Esophagus squamous epithelium (tissue), 5 donors: Measurements from ENCODE around the gene ZBTB38. TPM values are rescaled to one million over a fixed set of nuclear protein-coding genes. Genes with fewer than 3 reads are reported as not detected.

Source experiments
- DNase-seq: peaks from one replicate; lab custom pipeline; 2025; lab: John Stamatoyannopoulos, UW
- H3K27ac ChIP-seq, 4 donors: fragments of 200-600 bp; sonication (generic); one replicate each; pipeline ENCODE4 v1.5.1; 2016 to 2019; ENCODE audit warnings: mild to moderate bottlenecking in 1 of 4
- H3K27me3 ChIP-seq, 4 donors: fragments of 200-600 bp; sonication (generic); 1 replicate in 3 of 4; 2 replicates in 1 of 4; pipeline versions ENCODE4 v1.5.1 to v1.6.0; 2017 to 2021; ENCODE audit warnings: antibody characterized with exemption in 1 of 4
- H3K36me3 ChIP-seq, 3 donors: fragments of 200-600 bp; sonication (generic); one replicate each; pipeline ENCODE4 v1.5.1; 2016 to 2019
- H3K4me1 ChIP-seq, 3 donors: fragments of 200-600 bp; sonication (generic); one replicate each; pipeline ENCODE4 v1.5.1; 2017 to 2019
- H3K4me3 ChIP-seq, 4 donors: fragments of 200-600 bp; sonication (generic); 1 replicate in 3 of 4; 2 replicates in 1 of 4; pipeline ENCODE4 v1.5.1; 2016 to 2019; ENCODE audit warnings: mild to moderate bottlenecking in 2 of 4, moderate library complexity in 1 of 4
- H3K9me3 ChIP-seq, 3 donors: fragments of 200-600 bp; sonication (generic); one replicate each; pipeline ENCODE4 v1.5.1; 2016 to 2019
- POLR2A ChIP-seq, 4 donors: fragments of 450-650 bp; IDR thresholded peaks; one replicate each; pipeline ENCODE4 v1.6.1; 2017; ENCODE audit warnings: antibody characterized with exemption in 4 of 4, mild to moderate bottlenecking in 4 of 4, moderate library complexity in 3 of 4
- WGBS, 2 donors: methylation state at CpG; one replicate each; pipeline ENCODE4 v1.1.5; 2018; 5-methylcytosine and 5-hydroxymethylcytosine counted together
- intact Hi-C: fragments of 100-400 bp; cut with DNase I; formaldehyde crosslinking; loops from one replicate; pipeline ENCODE4 v1.15.0; 2022
- total RNA-seq, 4 donors: library from RNA; depleted of rRNA; stranded (reverse); fragments of >200 nt; gene quantifications; one replicate each; pipeline ENCODE4 v1.1.0, GENCODE V29; 2016
- TF ChIP-seq, protein P1 (sequence below), 6 experiments: fragments of 450-650 bp in 4 of 6; fragments of 200-600 bp in 2 of 6; sonication (generic) in 2 of 6; IDR thresholded peaks; one replicate each; pipeline ENCODE4 v1.5.1; 2016 to 2019; ENCODE audit warnings: antibody characterized with exemption in 6 of 6, mild to moderate bottlenecking in 4 of 6, moderate library complexity in 4 of 6
- donor health status: DM: yes; HTN: yes; CAD: no.

The ZBTB38 gene, protein sequence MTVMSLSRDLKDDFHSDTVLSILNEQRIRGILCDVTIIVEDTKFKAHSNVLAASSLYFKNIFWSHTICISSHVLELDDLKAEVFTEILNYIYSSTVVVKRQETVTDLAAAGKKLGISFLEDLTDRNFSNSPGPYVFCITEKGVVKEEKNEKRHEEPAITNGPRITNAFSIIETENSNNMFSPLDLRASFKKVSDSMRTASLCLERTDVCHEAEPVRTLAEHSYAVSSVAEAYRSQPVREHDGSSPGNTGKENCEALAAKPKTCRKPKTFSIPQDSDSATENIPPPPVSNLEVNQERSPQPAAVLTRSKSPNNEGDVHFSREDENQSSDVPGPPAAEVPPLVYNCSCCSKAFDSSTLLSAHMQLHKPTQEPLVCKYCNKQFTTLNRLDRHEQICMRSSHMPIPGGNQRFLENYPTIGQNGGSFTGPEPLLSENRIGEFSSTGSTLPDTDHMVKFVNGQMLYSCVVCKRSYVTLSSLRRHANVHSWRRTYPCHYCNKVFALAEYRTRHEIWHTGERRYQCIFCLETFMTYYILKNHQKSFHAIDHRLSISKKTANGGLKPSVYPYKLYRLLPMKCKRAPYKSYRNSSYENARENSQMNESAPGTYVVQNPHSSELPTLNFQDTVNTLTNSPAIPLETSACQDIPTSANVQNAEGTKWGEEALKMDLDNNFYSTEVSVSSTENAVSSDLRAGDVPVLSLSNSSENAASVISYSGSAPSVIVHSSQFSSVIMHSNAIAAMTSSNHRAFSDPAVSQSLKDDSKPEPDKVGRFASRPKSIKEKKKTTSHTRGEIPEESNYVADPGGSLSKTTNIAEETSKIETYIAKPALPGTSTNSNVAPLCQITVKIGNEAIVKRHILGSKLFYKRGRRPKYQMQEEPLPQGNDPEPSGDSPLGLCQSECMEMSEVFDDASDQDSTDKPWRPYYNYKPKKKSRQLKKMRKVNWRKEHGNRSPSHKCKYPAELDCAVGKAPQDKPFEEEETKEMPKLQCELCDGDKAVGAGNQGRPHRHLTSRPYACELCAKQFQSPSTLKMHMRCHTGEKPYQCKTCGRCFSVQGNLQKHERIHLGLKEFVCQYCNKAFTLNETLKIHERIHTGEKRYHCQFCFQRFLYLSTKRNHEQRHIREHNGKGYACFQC (N-terminal part only)
- total RNA-seq = 10 to 100 TPM; 15.6 to 54.4 (median 33.1) TPM

DNA sequence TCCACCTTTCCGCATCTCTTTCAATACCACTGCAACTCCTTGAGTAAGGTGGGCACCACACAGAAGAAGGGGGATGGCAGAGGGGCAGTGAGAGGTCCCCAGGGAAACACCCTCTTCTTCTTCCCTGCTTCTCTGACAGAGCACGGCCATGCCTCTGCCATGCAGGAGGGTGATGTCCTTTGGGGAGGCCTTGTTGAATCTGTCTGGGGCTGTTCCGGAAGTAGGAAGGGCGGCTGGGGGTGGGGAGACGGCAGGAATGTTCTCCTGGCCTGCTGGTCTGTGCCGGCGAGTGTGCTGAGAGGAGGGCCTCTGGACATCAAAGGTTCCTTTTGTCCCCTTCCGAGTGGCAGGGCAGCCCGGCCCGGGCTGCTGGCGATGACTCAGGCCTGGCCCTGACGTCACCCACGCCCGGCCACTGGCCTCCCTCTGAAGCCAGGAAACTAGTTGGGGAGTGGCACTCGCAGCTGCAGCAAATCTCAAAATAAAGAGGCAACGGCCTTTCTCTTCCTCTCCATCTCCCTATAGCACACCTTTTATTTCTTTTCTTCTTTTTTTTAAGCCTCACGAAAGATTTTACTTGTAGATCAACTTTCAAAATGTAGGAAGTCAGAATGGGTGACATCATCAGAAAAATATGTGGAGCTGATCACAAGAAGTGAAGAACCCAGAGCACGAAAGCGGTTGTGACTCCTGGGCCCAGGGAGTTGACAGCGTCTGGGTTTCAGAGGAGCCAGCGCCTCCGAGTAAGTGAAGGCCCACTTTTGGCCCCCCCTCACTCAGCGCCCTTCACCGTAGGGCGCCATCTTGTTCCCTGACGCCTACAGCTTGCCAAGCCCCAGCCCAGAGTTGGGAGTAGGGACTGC lies at the start of gene ZBTB38:
TSS of gene ZBTB38 (plus strand) at position 443 of the 863 bp plus-strand sequence. CDS start 73,885 bp downstream, outside the sequence.
- peak within 1 kb of the TSS; percentile 75 to 96 (median 84) for H3K27ac ChIP-seq
- peak within 1 kb of the TSS in 3 of 4 donors; percentile 10 to 51 (median 30) for H3K4me3 ChIP-seq
- TF ChIP-seq, protein P1, sequence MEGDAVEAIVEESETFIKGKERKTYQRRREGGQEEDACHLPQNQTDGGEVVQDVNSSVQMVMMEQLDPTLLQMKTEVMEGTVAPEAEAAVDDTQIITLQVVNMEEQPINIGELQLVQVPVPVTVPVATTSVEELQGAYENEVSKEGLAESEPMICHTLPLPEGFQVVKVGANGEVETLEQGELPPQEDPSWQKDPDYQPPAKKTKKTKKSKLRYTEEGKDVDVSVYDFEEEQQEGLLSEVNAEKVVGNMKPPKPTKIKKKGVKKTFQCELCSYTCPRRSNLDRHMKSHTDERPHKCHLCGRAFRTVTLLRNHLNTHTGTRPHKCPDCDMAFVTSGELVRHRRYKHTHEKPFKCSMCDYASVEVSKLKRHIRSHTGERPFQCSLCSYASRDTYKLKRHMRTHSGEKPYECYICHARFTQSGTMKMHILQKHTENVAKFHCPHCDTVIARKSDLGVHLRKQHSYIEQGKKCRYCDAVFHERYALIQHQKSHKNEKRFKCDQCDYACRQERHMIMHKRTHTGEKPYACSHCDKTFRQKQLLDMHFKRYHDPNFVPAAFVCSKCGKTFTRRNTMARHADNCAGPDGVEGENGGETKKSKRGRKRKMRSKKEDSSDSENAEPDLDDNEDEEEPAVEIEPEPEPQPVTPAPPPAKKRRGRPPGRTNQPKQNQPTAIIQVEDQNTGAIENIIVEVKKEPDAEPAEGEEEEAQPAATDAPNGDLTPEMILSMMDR (IDR thresholded peaks at IDR 0.05) = no peak
- peak in 1 of 4 donors; percentile 66 for TF ChIP-seq POLR2A (IDR thresholded peaks at IDR 0.05)
- H3K9me3 ChIP-seq = peaks cover 0 to 5% (median 0%) of the 10 kb centered on the region in 3 donors
- peak; percentile 20 for DNase-seq
- 34 to 74% methylated on average over 15 to 20 of the region's 26 CpGs for WGBS, 2 donors
- intact Hi-C loops = no loop called here
- no peaks in the 10 kb centered on the region for H3K36me3 ChIP-seq
- H3K27me3 ChIP-seq = peaks cover 0 to 18% (median 0%) of the 10 kb centered on the region in 4 donors
- H3K4me1 ChIP-seq = peaks cover 0 to 46% (median 23%) of the 10 kb centered on the region in 3 donors

DNA sequence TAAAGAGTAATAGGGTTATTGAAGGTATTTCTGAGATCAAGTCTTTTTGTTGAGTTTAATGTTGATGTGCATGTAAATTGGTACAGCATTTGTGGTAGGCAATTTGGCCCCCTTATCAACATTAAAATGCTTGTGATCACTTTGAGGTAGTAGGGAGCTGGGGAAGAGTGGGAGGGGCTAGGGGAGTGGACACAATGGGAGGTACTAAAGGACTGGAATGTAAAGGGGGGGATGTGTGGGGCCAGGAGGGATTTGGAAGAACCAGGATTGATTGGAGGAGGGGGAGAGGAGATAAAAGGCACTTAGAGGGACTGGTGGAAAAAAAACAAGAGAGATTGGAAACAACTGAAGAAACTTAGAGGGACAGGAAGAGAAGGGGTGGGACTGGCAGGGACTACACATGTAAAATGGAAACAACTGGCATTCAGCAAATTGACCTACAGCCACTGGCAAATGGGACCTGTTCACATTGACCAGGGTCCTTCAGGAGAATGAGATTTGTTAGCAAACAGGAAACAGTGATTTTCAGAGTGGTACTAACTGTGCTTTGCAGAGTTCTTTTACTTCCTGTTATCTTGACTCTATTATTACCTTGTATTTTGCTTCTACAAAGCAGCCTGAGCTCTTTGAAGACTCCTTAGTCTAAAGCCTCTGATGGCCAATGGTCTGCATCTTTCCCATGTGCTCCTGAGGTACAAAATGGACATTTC lies 47.8 kb upstream of the ZBTB38 start:
- H3K4me3 ChIP-seq = no peak overlapping the region
- no peaks in the 10 kb centered on the region for H3K36me3 ChIP-seq
- intact Hi-C loops = no loop called here
- DNase-seq = no peak
- no peaks in the 10 kb centered on the region for H3K9me3 ChIP-seq
- TF ChIP-seq POLR2A (IDR thresholded peaks at IDR 0.05) = no peak
- TF ChIP-seq, protein P1 (IDR thresholded peaks at IDR 0.05) = no peak
- no peak overlapping the region for H3K27ac ChIP-seq
- H3K27me3 ChIP-seq = peaks cover 0 to 57% (median 0%) of the 10 kb centered on the region in 4 donors
- no peaks in the 10 kb centered on the region for H3K4me1 ChIP-seq

DNA sequence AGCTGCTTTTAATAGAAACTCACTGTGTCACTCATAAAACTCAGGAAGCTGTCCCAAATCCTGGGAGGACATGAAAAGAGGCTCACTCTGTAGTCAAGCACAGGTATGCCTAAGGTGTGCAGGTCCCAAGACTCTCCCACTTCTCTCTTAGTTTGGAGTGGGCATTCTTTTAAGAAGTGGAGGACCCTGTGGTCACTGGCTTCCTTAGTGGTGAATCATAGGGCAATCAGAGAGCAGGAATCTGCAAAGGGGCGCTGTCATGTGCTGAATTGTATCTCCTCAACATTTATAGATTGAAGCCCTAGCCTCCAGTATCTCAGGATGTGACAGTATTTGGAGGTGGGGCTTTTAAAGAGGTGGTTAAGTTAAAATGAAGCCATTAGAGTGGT lies 47.2 kb upstream of the ZBTB38 start:
- intact Hi-C loops = no loop called here
- Histone ChIP-seq H3K4me3 (no peak overlapping the region), H3K4me1 (no peaks in the 10 kb centered on the region), H3K27ac (no peak overlapping the region), H3K36me3 (no peaks in the 10 kb centered on the region), H3K9me3 (no peaks in the 10 kb centered on the region), H3K27me3 (peaks cover 0 to 56% (median 0%) of the 10 kb centered on the region in 4 donors)
- 100% methylated on average over 1 of the region's 1 CpG; no CpG with 5 or more reads in 1 of the 2 donors for WGBS, 2 donors
- DNase-seq = no peak
- TF ChIP-seq, protein P1 (IDR thresholded peaks at IDR 0.05) = no peak
- TF ChIP-seq POLR2A (IDR thresholded peaks at IDR 0.05) = no peak

DNA sequence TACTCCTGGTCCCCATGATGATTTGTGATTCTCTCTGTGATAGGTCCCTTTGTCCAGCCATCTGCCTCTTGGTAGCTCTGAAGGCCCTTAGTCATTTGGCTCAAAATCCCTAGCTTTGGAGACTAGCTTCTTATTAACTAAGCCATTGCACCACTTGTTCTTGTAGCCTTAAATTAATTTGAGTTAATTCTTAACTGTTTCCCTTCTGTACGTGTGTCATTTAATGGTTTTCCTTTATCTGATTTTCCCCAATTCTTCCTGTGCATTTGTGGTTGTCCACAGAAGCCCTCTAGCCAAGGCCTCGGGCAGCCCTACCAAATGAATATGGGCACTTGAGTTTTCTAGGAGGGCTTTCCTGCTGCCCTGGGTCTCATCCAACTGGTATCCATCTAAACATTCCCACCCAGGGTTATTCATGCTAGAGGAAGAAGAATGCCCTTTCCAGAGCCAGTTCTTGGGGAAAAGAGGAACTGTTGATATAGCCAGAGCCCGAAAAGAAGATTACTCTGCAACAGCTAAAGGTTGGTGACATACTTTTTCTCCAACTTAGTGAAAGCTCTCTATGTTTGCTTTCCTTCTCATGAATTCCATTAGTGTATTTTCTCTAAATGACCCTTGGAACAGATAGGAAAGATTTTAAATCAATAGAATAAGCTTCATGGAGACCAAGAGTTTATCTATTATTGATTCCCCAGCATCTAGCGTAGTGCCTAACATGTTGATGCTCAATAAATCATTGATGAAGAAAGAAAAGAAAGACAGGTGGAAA lies 44.2 kb upstream of the ZBTB38 start:
- no peaks in the 10 kb centered on the region for H3K4me1 ChIP-seq
- H3K9me3 ChIP-seq = no peaks in the 10 kb centered on the region
- no peak for DNase-seq
- H3K4me3 ChIP-seq = no peak overlapping the region
- TF ChIP-seq, protein P1 (IDR thresholded peaks at IDR 0.05) = no peak
- TF ChIP-seq POLR2A (IDR thresholded peaks at IDR 0.05) = no peak
- H3K27me3 ChIP-seq = peaks cover 0 to 72% (median 0%) of the 10 kb centered on the region in 4 donors
- 78 to 85% methylated on average over 4 of the region's 4 CpGs for WGBS, 2 donors
- no peaks in the 10 kb centered on the region for H3K36me3 ChIP-seq
- no peak overlapping the region for H3K27ac ChIP-seq
- intact Hi-C loops = no loop called here
